ENCODE data around the gene CEACAM3.

- no peak for TF ChIP-seq SMC3 (IDR thresholded peaks at IDR 0.05)
- TF ChIP-seq, protein P1, sequence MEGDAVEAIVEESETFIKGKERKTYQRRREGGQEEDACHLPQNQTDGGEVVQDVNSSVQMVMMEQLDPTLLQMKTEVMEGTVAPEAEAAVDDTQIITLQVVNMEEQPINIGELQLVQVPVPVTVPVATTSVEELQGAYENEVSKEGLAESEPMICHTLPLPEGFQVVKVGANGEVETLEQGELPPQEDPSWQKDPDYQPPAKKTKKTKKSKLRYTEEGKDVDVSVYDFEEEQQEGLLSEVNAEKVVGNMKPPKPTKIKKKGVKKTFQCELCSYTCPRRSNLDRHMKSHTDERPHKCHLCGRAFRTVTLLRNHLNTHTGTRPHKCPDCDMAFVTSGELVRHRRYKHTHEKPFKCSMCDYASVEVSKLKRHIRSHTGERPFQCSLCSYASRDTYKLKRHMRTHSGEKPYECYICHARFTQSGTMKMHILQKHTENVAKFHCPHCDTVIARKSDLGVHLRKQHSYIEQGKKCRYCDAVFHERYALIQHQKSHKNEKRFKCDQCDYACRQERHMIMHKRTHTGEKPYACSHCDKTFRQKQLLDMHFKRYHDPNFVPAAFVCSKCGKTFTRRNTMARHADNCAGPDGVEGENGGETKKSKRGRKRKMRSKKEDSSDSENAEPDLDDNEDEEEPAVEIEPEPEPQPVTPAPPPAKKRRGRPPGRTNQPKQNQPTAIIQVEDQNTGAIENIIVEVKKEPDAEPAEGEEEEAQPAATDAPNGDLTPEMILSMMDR (IDR thresholded peaks at IDR 0.05): no peak
- no peak for TF ChIP-seq CBX2 (IDR thresholded peaks at IDR 0.05; ENCODE audit: borderline replicate concordance, low read depth)
- no peak for TF ChIP-seq ZSCAN20 (CRISPR knock-in tag; IDR thresholded peaks at IDR 0.05)
- no peak for TF ChIP-seq POLR2A (IDR thresholded peaks at IDR 0.05; ENCODE audit: low read length)
- TF ChIP-seq CHD2 (IDR thresholded peaks at IDR 0.05; ENCODE audit: low read length, partially characterized antibody): no peak
Measured at GRCh38 chr19:41816761-41817160, 20.4 kb downstream of the CEACAM3 start.

Data from A549 (cell line).